Fibroblast of lung (primary cell): Measurements from ENCODE around the gene DUS2. TPM values are rescaled to one million over a fixed set of nuclear protein-coding genes. Genes with fewer than 3 reads are reported as not detected.
A peak's percentile ranks its signal among the peaks of the same experiment; 100 is the strongest.

ENCODE experiments used
- DNase-seq, 2 donors: peaks; one replicate each; pipeline versions ENCODE4 v3.0.0 to v3.0.0-alpha.2; 2010; ENCODE audit warnings: low read depth in 2 of 2
- H2AFZ ChIP-seq: 2 replicates; pipeline ENCODE4 v1.5.1; 2012; ENCODE audit warnings: low read length, control low read depth, inconsistent platforms
- H3K27ac ChIP-seq: 2 replicates; pipeline ENCODE4 v1.5.1; 2011; ENCODE audit warnings: low read length, control low read depth; ENCODE audit not compliant: insufficient read depth
- H3K27me3 ChIP-seq: 2 replicates; pipeline ENCODE4 v1.5.1; 2011; ENCODE audit warnings: mild to moderate bottlenecking, low read length; ENCODE audit not compliant: control insufficient read depth, insufficient read depth
- H3K36me3 ChIP-seq: 2 replicates; pipeline ENCODE4 v1.5.1; 2011; ENCODE audit warnings: low read length; ENCODE audit not compliant: control insufficient read depth, insufficient read depth
- H3K4me1 ChIP-seq: 2 replicates; pipeline ENCODE4 v1.5.1; 2011; ENCODE audit warnings: low read length; ENCODE audit not compliant: control insufficient read depth, insufficient read depth; ENCODE audit errors: extremely low read depth
- H3K4me2 ChIP-seq: 2 replicates; pipeline ENCODE4 v1.5.1; 2011; ENCODE audit warnings: low read length, control low read depth; ENCODE audit not compliant: insufficient read depth; ENCODE audit errors: extremely low read depth
- H3K4me3 ChIP-seq, 4 experiments: fragments of 200-600 bp in 1 of 4; sonication (generic) in 1 of 4; replicated peaks in 1 of 4; 2 replicates each; pipeline ENCODE4 v1.5.1; 2011 to 2016; ENCODE audit warnings: low read length in 4 of 4, low read depth in 3 of 4, mild to moderate bottlenecking in 3 of 4, control low read depth in 2 of 4, inconsistent platforms in 1 of 4, mixed read lengths in 1 of 4; ENCODE audit not compliant: insufficient read depth in 1 of 4; ENCODE audit errors: control extremely low read depth in 1 of 4
- H3K79me2 ChIP-seq: 2 replicates; pipeline ENCODE4 v1.5.1; 2012; ENCODE audit warnings: mild to moderate bottlenecking, low read length, inconsistent platforms; ENCODE audit not compliant: control insufficient read depth, insufficient read depth
- H3K9ac ChIP-seq: 2 replicates; pipeline ENCODE4 v1.5.1; 2011; ENCODE audit warnings: mild to moderate bottlenecking, low read length, control low read depth; ENCODE audit not compliant: insufficient read depth
- H3K9me3 ChIP-seq: 2 replicates; pipeline ENCODE4 v1.5.1; 2012; ENCODE audit warnings: low read depth, low read length; ENCODE audit not compliant: control insufficient read depth, insufficient read depth
- H4K20me1 ChIP-seq: 2 replicates; pipeline ENCODE4 v1.5.1; 2011; ENCODE audit warnings: low read length; ENCODE audit not compliant: control insufficient read depth, insufficient read depth; ENCODE audit errors: extremely low read depth
- EZH2 ChIP-seq: IDR thresholded peaks from 2 replicates; pipeline ENCODE4 v1.5.1; 2012; ENCODE audit warnings: low read length, control low read depth, mild to moderate bottlenecking; ENCODE audit errors: missing control alignments
- polyA plus RNA-seq, 2 donors: library from polyadenylated mRNA; depleted of rRNA in 1 of 2; stranded (reverse) in 1 of 2; unstranded in 1 of 2; fragments of >200 nt; gene quantifications; 2 replicates each; pipeline ENCODE4 v1.2.1, GENCODE V29; 2011 to 2012; ENCODE audit warnings: missing spikeins in 1 of 2
- total RNA-seq: library from RNA; depleted of rRNA; stranded (reverse); fragments of >200 nt; gene quantifications from 2 replicates; pipeline ENCODE4 v1.2.1, GENCODE V29; 2014
- TF ChIP-seq, protein P1 (sequence below), 2 donors: IDR thresholded peaks in 1 of 2; conservative IDR thresholded peaks in 1 of 2; 1 replicate in 1 of 2; 2 replicates in 1 of 2; pipeline ENCODE4 v1.5.1; 2011 to 2012; ENCODE audit warnings: low read length in 2 of 2, control low read depth in 1 of 2, inconsistent platforms in 1 of 2, low read depth in 1 of 2, mild to moderate bottlenecking in 1 of 2

The DUS2 gene
- total and polyA plus RNA-seq, 2 donors (not counting 1 experiment from before 2014, with no cell fraction given): 10.2 to 16.8 TPM

DNA sequence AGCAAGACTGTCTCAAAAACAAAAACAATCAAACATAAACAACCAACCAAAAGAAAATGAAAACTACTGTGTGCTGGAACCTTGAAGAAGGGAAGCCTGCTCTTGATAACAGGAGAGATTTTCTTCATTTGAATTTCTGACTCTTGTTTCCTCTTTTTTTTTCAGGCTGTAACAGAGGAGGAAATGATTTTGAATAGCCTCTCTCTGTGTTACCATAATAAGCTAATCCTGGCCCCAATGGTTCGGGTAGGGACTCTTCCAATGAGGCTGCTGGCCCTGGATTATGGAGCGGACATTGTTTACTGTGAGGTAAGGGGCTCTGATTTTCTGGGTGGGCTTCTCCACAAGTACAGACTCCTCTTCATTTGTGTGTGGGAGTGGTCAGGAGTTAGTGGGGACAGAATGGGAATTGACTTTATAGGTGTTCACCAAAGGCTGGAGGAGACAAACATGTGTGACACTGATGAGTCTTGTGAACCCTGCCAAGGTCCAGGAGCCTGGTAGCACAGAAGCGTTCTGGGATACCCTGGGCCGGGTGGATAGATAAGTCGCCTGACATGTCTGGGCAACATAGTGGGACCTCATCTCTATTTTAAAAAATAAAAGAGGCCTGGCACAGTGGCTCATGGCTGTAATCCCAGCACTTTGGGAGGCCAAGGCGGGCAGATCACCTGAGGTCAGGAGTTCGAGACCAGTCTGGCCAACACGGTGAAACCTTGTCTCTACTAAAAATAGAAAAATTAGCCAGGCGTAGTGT is 14.9 kb downstream of the DUS2 start:
- Histone ChIP-seq H3K36me3 (peaks cover 4% of the 10 kb centered on the region), H3K4me2 (no peak overlapping the region), H3K27ac (no peak overlapping the region), H3K9ac (no peak overlapping the region), H3K79me2 (no peaks in the 10 kb centered on the region), H3K4me3 (no peak overlapping the region), H3K9me3 (no peaks in the 10 kb centered on the region), H2AFZ (no peak overlapping the region), H3K4me1 (no peaks in the 10 kb centered on the region), H4K20me1 (no peaks in the 10 kb centered on the region), H3K27me3 (no peaks in the 10 kb centered on the region)
- DNase-seq: no peak
- TF ChIP-seq, protein P1, sequence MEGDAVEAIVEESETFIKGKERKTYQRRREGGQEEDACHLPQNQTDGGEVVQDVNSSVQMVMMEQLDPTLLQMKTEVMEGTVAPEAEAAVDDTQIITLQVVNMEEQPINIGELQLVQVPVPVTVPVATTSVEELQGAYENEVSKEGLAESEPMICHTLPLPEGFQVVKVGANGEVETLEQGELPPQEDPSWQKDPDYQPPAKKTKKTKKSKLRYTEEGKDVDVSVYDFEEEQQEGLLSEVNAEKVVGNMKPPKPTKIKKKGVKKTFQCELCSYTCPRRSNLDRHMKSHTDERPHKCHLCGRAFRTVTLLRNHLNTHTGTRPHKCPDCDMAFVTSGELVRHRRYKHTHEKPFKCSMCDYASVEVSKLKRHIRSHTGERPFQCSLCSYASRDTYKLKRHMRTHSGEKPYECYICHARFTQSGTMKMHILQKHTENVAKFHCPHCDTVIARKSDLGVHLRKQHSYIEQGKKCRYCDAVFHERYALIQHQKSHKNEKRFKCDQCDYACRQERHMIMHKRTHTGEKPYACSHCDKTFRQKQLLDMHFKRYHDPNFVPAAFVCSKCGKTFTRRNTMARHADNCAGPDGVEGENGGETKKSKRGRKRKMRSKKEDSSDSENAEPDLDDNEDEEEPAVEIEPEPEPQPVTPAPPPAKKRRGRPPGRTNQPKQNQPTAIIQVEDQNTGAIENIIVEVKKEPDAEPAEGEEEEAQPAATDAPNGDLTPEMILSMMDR (conservative IDR thresholded peaks at IDR 0.05 in 1 of 2, IDR thresholded peaks at IDR 0.05 in 1 of 2; ENCODE audit: low read depth in 1 of 2, low read length in 2 of 2): no peak

- no peaks in the 10 kb centered on the region for H3K4me1 ChIP-seq
- no peak overlapping the region for H3K27ac ChIP-seq
- H2AFZ ChIP-seq: no peak overlapping the region
- H4K20me1 ChIP-seq: no peaks in the 10 kb centered on the region
- peaks cover 4% of the 10 kb centered on the region for H3K36me3 ChIP-seq
- no peak overlapping the region for H3K9ac ChIP-seq
- H3K79me2 ChIP-seq: no peaks in the 10 kb centered on the region
- TF ChIP-seq, protein P1 (conservative IDR thresholded peaks at IDR 0.05 in 1 of 2, IDR thresholded peaks at IDR 0.05 in 1 of 2; ENCODE audit: low read depth in 1 of 2, low read length in 2 of 2): peak; percentile 81 to 88
- no peak for TF ChIP-seq EZH2
- H3K27me3 ChIP-seq: no peaks in the 10 kb centered on the region
- no peak overlapping the region for H3K4me2 ChIP-seq
- no peaks in the 10 kb centered on the region for H3K9me3 ChIP-seq
- no peak overlapping the region for H3K4me3 ChIP-seq
- DNase-seq: peak; percentile 41 to 57
Observed at GRCh38 chr16:68040506-68041288, 17.6 kb downstream of the DUS2 start.

DNA sequence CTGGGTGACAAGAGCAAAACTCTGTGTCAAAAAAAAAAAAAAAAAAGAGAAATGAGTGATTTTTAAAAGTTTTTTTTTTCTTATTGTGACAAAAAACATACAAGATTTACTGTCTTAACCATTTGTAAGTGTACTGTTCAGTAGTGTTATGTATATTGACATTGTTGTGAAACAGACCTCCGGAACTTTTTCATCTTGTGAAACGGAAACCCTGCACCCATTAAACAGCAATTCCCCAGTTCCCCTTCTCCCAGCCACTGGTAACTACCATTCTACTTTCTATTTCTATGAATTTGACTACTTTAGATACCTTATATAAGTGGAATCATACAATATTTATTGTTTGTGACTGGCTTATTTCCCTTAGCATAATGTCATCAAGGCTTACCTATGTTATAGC is 18.7 kb downstream of the DUS2 start:
- H3K4me1 ChIP-seq: no peaks in the 10 kb centered on the region
- H3K27ac ChIP-seq: no peak overlapping the region

More for the DNA sequence above, 18.7 kb downstream of the DUS2 start:
- no peaks in the 10 kb centered on the region for H3K79me2 ChIP-seq
- H4K20me1 ChIP-seq: no peaks in the 10 kb centered on the region
- peaks cover 4% of the 10 kb centered on the region for H3K36me3 ChIP-seq
- TF ChIP-seq, protein P1 (conservative IDR thresholded peaks at IDR 0.05 in 1 of 2, IDR thresholded peaks at IDR 0.05 in 1 of 2; ENCODE audit: low read depth in 1 of 2, low read length in 2 of 2): no peak
- no peak for TF ChIP-seq EZH2
- no peaks in the 10 kb centered on the region for H3K9me3 ChIP-seq
- DNase-seq: no peak
- H3K4me3 ChIP-seq: no peak overlapping the region
- H3K27me3 ChIP-seq: no peaks in the 10 kb centered on the region
- no peak overlapping the region for H3K9ac ChIP-seq
- no peak overlapping the region for H3K4me2 ChIP-seq
- no peak overlapping the region for H2AFZ ChIP-seq
